Uterus (tissue), 2 donors: ENCODE results near the gene LCK.

ENCODE experiments used
- POLR2A ChIP-seq, 2 donors: fragments of 450-650 bp; IDR thresholded peaks; one replicate each; pipeline ENCODE4 v1.6.1; 2016; ENCODE audit warnings: antibody characterized with exemption in 2 of 2, mild to moderate bottlenecking in 1 of 2, moderate library complexity in 1 of 2
- TF ChIP-seq, protein P1 (sequence below), 4 experiments: fragments of 200-600 bp in 2 of 4; fragments of 450-650 bp in 2 of 4; sonication (generic) in 2 of 4; IDR thresholded peaks; one replicate each; pipeline ENCODE4 v1.5.1; 2016 to 2019; ENCODE audit warnings: antibody characterized with exemption in 4 of 4, mild to moderate bottlenecking in 2 of 4, moderate library complexity in 1 of 4

DNA sequence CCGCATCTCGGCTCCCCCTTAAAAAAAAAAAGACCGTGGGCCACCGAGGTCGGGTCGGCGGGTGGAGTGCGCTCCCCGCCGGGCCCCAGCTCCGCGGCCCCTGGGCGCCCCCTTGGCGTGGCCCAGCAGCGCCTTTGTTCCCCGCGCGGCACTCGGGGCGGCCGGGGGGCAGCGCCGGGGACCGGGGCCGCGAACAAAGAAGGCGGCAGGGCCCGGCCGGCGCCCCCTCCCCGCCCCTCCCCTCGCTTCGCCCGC, 84.4 kb downstream of the LCK start:
- TF ChIP-seq POLR2A (IDR thresholded peaks at IDR 0.05), result no peak
- TF ChIP-seq, protein P1, sequence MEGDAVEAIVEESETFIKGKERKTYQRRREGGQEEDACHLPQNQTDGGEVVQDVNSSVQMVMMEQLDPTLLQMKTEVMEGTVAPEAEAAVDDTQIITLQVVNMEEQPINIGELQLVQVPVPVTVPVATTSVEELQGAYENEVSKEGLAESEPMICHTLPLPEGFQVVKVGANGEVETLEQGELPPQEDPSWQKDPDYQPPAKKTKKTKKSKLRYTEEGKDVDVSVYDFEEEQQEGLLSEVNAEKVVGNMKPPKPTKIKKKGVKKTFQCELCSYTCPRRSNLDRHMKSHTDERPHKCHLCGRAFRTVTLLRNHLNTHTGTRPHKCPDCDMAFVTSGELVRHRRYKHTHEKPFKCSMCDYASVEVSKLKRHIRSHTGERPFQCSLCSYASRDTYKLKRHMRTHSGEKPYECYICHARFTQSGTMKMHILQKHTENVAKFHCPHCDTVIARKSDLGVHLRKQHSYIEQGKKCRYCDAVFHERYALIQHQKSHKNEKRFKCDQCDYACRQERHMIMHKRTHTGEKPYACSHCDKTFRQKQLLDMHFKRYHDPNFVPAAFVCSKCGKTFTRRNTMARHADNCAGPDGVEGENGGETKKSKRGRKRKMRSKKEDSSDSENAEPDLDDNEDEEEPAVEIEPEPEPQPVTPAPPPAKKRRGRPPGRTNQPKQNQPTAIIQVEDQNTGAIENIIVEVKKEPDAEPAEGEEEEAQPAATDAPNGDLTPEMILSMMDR (IDR thresholded peaks at IDR 0.05), result no peak
